Measurements from ENCODE around the gene PRXL2B.
A peak's percentile ranks its signal among the peaks of the same experiment; 100 is the strongest.
"Not testable (repeated sequence)": the region's sequence is repeated elsewhere in the genome, so short reads cannot be mapped to it uniquely, and the experiment has no call there.

PRXL2B gene, protein sequence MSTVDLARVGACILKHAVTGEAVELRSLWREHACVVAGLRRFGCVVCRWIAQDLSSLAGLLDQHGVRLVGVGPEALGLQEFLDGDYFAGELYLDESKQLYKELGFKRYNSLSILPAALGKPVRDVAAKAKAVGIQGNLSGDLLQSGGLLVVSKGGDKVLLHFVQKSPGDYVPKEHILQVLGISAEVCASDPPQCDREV

DNA sequence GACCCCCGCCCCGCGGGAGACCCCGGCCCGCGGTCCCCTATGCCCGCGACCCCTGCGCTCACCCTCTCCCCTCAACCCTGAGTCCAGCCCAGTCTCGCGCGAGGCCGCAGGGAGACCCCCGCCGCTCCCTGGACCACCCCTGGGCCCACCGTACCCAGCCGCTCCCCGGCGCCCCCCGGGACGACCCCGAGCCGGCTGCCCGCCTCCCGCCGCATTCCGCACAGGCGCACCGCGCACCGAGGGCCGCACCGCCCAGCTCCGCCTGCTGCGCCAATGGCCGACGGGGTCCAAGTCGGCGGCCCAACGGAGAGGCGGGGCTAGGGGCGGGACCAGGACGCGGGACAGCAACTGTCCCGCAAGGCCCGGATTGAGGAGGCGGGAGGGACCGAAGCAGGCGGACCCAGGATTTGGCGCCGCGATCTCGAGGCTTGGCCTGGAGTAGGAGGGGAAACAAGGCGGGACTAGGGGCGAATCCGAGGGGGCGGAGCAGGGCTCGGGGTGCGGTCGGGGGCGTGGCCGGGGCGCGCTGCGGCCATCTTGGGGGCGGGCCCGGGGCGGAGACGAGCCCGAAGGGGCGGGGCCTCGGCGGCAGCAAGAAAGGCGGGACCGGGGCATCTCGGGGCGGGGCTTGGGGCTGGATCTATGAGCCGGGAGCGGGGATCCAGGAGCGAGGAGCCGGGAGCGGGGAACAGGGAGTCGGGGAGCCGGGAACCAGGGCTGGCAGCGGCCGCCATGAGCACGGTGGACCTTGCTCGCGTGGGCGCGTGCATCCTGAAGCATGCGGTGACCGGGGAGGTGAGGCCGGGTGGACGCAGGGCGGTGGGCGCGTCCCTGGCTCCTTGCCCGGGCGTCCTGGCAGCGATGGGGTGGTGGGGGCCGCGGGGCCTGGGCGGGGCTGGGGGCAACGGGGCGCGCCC lies at the start of gene PRXL2B:
Gene PRXL2B, plus strand, starts transcription at position 624 of the 917 bp plus-strand sequence. Its CDS starts 109 bp downstream, at position 733.
- peak; percentile 97 to 99 for DNase-seq

DNA sequence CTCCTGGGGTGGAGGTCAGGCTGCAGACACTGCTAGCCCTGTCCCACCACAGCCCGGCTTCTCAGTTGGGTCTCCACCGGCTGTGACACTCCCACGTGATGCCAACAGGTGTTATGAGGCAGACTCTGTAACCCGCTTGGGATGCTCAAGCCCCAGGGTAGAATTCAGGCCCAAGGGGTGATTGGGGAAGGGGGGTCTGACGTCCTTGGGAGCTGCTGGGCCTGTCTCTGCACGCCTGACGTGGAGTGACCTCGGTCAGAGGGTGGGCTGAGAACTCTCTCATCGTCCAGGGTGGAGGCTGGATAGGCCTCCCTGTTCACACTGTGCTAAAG lies 48.8 kb upstream of the PRXL2B start:
- no peak for DNase-seq

DNA sequence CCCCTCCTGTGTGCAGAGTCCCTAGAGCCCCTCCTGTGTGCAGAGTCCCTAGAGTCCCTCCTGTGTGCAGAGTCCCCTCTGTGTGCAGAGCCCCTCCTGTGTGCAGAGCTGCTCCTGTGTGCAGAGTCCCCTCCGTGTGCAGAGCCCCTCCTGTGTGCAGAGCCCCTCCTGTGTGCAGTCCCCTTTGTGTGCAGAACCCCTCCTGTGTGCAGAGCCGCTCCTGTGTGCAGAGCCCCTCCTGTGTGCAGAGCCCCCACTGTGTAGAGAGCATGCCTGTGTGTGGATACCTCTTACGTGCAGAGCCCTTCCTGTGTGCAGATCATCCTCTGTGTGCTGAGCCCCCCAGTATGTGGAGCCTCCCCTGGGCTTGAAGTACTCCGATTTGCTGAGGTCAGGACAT lies 48.2 kb upstream of the PRXL2B start:
- DNase-seq: no peak

DNA sequence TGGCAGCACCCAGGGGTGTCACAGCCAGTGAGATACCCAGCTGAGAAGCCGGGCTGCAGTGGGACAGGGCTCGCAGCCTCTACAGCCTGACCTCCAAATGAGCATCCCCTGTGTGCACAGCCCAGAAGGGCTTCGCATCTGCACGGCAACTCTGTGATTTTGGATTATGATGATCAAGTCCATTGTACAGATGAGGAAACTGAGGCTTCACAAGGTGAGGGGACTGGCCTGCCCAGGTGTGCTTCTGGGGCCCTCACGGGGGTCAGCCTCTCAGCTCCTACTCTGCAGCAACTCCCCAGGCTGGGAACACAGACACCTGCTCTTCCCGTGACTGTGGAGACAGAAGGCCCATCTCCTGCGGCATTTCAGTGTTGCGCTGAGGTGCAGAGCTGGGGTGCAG lies 47.7 kb upstream of the PRXL2B start:
- DNase-seq: no peak

DNA sequence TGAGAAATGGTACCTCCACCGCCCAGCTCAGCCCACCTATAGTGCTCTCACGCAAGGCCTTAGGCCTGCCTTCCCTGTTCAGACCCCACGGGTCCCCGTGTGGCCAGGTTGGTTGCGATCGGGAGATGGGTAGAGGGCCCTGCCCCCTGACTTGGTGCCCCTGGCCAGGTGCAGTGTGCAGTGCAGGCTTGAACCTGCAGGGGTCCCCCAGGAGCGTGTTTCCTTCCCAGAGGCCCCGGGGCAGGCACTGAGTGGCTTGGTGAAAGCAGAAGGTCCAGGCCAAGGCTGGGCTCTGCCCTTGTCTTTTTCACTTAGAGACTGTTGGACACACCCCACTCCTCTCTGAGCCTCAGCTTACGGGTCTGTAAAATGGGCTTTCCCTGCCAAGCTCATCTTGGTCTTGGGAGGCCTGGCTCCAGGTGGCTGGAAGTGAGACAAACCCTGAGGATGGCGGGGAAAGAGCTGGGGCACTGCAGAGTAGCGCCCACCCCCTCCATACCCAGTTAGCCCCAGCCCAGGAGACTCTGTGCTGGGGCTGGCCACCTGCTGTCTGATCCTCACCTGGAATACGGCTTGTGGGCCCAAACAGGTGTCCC lies 47.2 kb upstream of the PRXL2B start:
- no peak for DNase-seq

DNA sequence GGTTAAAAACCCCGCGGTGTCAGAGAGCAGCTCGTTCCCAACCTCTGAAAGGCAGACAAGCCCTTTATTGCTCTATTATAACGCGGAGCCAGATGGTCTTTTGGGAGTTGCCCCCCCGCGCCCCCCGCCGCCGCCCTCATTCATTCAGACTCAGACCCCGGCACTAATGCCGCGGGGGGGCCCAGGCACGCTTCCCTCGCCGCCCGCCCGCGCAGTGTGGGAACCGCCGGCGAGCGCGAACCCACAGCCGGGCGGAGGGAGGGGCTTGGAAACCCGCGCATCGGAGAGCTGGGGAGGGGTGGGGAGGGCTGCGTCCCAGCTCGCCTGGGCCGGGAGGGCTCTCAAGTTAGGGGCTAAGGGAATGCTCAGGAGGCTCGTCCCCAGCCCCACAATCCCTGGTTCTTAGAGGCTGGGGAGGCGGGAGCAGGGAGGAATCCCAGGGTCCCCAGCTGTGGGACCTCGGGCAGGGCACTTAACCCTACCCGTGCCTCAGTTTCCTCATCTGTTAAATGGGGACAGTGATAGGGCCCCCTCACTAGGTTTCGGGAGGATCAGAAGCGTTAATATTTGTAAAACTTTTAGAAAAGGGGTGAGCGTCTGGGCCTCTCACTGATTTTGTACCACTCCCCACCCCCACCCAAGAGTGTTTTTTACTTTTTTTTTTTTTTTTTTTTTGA lies 45.6 kb upstream of the PRXL2B start:
- DNase-seq: no peak

DNA sequence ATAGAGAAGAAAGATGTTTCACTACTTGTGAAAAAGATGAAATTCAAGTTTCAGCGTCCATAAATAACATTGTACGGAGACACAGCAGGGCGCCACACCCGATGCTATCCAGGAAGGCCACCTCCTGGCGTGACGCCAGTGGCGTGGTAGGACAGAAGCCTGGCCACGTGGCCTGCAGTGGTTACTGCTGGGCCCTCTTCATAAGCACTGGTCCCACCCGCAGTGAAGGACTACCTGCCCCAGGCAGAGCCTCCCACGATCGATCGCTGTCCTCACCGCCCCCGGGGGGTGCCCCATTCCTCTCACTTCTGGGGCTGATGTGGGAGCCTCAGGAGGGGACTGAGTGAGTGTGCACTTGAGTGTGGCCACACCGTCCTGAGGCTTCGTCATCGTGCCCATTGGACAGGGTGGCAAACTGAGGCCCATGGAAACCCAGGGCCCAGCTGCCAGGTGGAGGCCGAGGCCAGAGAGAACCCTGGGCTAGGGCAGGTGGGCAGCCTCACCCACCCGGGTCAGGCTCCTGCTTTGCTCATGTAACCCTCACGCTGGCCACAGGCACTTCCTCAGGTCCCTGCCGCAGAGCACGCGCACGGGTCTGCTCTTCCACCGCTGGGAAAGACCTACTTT lies 44.8 kb upstream of the PRXL2B start:
- DNase-seq: no peak

DNA sequence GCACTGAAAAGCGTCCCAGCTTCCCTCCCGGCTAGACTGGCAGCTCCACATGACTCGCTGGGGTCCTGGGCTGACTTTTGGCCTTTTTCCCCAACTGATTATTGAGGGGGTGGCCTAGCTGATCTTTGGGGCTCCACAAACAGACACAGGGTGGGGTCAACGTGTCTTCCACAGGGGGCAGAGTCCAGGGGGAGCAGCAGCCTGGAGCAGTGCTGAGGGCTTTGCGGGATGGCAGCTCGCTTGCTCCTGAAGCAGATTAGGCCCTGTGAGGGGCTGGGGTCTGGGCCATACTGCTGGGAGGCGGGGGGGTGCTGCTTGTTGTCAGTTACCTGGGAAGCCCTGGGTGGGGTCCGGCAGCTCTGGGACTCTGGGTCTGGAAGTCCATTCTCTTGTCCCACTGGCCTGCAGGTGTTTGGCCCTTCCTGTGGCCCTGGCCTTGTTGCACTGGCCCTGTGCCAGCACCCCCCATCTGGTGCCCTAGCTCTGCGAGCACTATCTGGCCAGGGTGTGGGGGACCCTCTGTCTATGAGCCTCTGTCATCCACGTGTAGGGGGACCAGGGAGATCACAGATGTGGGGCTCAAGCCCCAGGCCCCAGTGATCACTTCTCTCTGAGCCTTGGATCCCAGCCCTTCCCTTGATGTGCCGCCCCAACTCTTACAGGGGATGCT lies 44.2 kb upstream of the PRXL2B start:
- DNase-seq: no peak

DNA sequence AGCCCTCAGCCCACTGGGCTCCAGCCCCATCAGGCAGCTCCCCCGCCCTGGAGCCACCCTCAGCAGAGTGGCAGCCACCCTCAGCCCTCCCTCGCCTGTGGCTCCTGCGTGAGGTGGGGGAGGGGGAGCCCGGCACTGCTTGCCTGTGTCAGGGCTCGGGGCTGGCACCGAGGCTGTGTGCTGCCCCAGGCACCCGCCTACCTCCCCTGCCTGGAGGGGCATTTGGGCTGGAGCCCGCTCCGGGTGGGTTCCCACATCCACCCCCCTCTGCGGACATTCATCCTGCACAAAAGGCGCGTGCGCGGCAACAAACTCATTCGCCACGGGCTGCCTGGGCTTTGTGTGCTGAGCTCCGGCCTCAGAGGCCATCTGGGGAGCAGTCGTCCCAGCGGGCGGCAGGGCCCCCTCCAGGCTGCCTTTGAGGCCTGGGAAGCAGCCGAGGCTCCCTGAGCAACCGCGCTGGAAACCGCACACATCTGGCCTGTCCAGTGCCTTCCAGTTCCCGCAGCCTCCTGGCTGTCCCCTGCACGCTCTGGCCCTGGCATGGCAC lies 43.0 kb upstream of the PRXL2B start:
- DNase-seq: peak in 1 of 2 donors; percentile 80

DNA sequence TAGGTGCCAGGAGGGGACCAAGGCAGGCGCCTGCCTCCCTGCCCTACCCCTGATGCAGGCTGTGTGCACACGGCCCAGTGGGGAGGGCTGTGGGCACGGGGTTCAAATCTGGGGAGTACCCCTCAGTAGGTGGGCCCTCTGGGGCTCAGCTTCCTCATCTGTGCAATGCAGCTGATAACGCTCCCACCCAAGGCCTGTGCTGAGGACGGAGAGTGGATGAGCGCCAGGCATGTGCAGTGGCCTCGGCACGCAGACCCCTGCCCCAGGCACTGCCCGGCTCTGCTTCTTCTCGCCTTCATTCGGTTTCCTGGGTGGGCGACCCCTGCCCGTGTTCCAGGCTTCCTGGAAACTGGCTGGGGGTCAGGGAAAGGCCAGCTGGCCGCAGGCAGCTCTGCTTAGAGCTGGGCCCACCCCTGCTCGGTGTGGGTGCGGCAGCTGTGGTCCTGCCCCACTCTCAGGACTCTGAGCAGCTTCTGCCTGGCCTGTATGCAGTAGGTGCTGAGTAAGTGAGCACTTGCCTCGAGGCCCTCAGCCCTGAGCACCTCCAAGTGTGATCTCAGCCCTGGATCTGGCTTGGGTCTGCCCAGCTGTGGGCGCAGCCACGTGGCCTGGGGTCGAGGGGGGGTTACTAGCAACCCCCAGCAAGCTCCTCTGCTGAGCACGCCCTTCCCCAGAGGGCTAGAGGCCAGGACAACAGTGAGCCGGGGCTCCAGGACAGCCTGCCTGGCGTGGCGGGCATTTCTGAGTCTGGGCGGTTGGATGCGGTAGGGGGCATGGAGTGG lies 42.3 kb upstream of the PRXL2B start:
- no peak for DNase-seq

DNA sequence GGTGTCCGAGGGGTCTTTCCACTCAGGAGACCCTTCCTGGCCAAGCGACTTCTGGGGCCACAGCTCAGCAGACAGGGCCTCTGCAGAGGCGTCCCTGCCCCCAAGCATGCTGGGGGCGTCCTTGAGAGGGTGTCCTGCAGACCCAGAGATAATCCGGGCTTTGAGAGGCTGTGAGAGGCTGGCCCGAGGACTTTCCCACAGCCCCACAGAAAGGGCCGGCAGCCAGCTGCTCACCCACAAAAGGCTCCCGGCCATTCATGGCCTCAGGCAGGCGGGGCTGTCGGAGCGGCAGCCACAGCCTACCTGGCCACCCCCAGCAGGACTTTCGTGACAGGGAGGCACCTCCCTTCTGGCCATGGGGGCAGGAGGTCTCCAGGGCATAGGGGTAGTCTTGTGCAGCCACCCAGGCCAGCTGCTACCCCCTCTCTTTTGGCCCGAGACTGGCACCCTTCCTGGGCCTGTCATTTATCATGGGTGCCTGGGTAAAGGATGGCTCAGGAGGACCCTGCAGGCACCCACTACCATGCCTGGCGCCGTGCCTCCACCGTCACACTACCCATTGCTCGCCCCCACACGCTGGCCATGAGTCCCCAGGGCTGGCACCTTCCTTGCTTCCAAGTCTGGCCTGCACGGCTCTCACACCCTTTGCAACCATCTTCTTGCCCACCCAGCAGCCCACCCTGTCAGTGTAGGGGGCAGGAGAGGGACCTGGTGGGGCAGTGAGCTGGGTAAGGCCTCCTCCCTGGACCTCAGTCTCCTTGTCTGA lies 41.5 kb upstream of the PRXL2B start:
- DNase-seq: no peak

DNA sequence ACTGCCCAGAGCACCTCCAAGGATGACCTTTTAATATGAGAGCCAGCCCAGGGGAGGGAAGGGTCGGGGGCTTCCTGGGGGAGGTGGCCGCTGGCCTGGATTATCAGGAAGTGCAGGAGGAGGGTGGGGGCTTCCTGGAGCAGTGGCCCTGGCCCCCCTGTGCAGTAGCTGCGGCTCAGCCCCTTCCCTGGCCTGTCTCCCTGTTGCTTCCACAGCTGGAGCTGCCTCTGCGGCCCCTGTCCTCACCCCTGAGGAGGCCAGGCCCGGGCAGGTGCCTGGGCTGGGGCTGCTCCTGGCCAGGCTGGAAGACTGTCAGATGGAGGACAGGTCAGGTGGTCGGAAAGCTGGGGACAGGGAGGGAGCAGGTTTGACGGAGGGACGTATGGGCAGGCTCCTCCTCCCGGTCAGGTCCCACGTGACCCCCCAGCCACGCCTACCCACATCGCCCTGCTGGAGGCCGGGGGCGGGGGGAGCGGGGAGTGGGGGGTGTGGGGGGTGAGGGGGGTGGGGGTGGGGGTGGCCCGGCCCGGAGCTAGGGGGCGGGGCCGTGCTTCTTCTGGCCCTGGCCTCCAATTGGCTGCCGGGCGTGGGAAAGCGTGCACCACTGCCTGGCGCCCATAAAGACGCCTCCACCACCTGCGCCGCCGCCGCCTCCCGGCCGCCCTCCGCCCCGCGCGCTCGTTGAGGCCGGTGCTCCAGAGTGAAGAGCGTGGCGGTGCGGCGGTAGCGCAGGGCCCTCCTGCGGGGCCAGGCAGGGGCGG lies 40.6 kb upstream of the PRXL2B start:
- peak in 1 of 2 donors; percentile 68 for DNase-seq

DNA sequence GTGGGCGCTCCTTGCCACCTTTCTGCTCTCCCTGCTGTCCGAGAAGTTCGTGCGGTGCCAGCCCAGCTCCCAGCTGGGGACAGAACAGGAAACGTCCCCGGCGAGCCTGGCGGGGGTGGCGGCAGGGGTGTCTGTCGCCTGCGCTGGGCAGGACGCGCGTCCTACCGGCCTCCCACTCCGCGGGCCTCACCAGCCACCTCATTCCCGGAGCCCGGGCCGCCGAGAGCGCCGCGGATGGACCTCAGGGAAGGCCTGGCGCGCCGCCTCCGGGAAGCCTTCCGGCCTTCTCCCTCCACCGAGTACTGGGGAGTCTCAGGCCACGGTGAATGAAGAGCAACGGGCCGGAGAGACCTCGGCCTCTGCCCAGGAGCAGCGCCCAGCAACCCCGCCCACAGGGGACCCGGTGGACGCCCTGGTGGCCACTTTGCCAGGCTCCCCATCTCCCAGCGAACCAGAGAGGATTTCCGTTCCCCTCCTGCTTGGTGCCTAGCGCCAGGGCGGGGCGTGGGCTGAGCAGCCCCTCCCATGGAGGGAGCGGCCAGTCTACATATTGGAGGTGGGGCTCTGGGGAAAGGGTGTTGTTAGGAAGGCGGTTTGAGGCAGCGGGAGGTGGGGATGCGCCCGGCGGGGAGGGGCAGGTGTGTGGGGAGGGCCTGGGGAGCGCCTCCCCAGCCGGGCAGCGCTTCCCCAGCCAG lies 39.9 kb upstream of the PRXL2B start:
- peak; percentile 31 to 47 for DNase-seq

DNA sequence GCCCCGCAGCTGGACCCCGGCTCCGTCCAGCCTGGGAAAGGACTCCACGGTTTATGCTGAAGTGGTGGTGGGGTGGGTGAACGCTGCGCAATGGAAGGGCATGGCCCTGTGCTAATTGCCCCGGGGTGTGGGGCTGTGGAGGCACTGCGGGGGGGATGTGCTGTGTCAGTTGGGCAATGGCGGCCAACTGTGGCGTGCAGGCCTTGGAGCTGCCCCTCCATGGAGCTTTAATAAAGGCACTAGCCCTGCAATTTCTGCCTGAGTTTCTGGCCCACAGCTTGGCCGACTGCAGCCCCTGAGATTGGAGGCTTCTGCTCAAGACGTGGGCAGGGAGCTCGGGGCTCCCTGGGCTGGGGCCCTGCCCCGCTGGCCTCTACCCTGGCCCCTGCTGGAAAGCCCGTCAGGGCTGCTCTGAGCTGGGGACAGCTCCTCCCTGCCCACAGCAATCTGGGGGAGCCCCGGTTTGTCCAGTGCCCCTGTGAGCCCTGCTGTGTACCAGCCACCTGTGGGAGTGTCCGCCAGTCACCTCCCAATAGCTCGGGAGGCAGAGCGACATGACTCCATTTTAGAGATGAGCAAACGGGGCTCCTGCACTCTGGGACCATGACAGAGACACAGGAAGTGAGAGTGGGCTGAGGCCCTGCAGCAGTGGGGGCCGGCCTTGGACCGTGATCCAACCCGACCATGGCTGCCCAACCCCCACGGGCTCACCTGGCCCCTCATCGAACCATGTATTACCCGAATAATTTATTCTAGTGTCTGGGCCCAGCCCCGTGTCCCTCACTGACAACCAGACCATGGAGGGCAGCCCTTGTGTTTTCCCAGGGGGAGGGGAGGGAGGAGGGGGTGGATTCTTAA lies 39.1 kb upstream of the PRXL2B start:
- DNase-seq: no peak

DNA sequence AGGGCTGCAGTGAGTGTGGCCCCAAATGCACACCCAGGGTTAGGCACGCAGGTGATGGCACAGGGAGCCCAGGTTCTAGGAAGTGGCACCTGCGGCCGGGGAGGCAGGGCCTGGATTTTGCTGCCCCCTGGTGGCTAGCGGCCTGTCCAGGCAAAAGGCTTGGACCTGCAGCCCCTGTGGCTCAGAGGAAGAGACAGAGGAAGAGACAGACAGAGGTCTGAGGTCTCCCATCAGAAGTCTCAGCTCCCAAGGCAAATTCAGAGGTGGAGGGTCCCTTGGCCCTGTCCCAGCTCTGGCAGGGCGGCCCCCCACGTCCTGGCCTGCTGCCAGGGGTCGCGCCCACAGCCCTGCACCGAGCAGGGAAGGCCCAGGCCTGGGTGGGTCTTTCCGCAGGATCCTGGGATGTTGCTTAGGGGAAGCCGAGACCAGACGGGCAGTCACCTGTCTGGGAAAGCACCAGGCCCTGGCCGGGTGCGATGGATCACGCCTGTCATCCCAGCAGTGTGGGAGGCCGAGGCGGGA lies 38.4 kb upstream of the PRXL2B start:
- DNase-seq: peak; percentile 38 to 77

DNA sequence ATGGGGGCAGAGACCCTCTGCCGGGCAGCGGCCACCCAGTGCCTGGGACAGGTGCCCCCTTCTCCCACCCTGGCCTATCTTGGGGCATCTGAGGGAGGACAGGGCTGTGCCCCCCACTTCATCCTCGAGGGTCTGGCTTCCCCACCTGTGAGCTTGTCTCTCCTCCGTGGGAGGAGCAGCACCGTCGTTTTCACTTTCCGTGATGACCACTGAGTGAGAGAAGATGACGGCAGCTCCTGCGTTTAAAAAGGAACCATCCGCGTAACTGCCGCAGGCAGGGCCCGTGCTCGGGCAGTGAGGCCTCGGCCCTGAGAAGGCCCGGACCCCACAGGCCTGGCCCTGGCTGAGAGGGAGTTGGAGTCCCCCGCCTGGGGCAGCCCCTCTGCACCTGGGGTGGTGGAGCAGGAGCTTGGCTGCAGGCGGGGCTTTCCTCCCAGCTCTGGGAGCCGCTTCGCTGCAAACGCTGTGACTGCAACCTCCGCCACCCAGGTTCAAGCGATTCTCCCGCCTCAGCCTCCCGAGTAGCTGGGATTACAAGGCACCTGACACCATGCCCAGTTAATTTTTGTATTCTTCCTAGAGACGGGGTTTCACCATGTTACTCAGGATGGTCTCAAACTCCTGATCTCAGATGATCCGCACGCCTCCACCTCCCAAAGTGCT lies 37.1 kb upstream of the PRXL2B start:
- not testable (repeated sequence) for DNase-seq

DNA sequence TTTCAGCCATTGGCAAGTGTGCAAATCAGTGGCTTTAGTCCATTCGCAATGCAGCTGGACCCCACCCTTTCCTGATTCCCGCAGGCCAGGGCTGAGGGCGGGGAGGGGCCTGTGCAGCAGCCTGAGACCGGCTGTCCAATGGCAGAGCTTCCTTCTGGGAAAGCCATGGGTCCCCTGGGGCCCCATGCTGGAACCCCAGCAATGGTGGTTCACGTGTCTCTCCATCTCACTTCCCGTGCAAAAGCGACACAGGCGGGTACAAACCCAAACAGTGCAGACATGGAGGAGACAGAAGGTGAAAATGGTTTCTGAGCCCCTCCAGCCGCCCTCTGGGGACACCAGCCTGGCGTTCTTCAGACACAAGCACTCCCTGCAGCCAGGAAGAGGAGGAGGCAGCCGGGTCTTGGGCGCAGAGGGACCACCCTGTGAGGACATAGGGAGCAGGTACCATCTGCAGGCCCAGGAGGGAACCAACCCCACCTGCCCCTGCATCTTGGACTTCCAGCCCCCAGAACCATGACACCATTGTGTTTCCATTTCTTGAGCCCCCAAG lies 36.2 kb upstream of the PRXL2B start:
- DNase-seq: not testable (repeated sequence)
